ENCODE results near the gene CHCHD6.

The CHCHD6 gene

GRCh38 chr3:126886217-126886616 is 182.2 kb downstream of the CHCHD6 start:
- no peaks in the 10 kb centered on the region for H3K4me1 ChIP-seq (ENCODE audit: insufficient read depth, low read length)
- H3K27ac ChIP-seq (ENCODE audit: low read length), result no peak overlapping the region
- no peaks in the 10 kb centered on the region for H3K36me3 ChIP-seq (ENCODE audit: insufficient read depth, low read depth, low read length)

GRCh38 chr3:126887686-126888085 is 183.6 kb downstream of the CHCHD6 start:
- Histone ChIP-seq H3K9ac (ENCODE audit: low read depth, low read length) (no peak overlapping the region), H3K36me3 (ENCODE audit: insufficient read depth, low read depth, low read length) (no peaks in the 10 kb centered on the region), H3K4me1 (ENCODE audit: insufficient read depth, low read length) (no peaks in the 10 kb centered on the region), H3K27me3 (ENCODE audit: insufficient read depth, low read length) (no peaks in the 10 kb centered on the region), H3K27ac (ENCODE audit: low read length) (no peak overlapping the region), H3K9me3 (ENCODE audit: insufficient read depth, low read depth, low read length) (no peaks in the 10 kb centered on the region), H3K4me3 (ENCODE audit: low read length) (no peak overlapping the region)

More at GRCh38 chr3:126886217-126886616, 182.2 kb downstream of the CHCHD6 start:
- H3K4me3 ChIP-seq (ENCODE audit: low read length), result no peak overlapping the region
- no peak overlapping the region for H3K9ac ChIP-seq (ENCODE audit: low read depth, low read length)
- H3K27me3 ChIP-seq (ENCODE audit: insufficient read depth, low read length), result no peaks in the 10 kb centered on the region
- no peaks in the 10 kb centered on the region for H3K9me3 ChIP-seq (ENCODE audit: insufficient read depth, low read depth, low read length)

GRCh38 chr3:126888186-126888760 is 184.2 kb downstream of the CHCHD6 start:
- no peak overlapping the region for H3K27ac ChIP-seq (ENCODE audit: low read length)

GRCh38 chr3:126889276-126890201 is 185.5 kb downstream of the CHCHD6 start:
- H3K4me3 ChIP-seq (ENCODE audit: low read length), result no peak overlapping the region
- H3K4me1 ChIP-seq (ENCODE audit: insufficient read depth, low read length), result peaks cover 3% of the 10 kb centered on the region; the same call in 1 of the 2 replicates
- H3K27me3 ChIP-seq (ENCODE audit: insufficient read depth, low read length), result no peaks in the 10 kb centered on the region
- no peaks in the 10 kb centered on the region for H3K36me3 ChIP-seq (ENCODE audit: insufficient read depth, low read depth, low read length)
- H3K27ac ChIP-seq (ENCODE audit: low read length), result no peak overlapping the region
- no peaks in the 10 kb centered on the region for H3K9me3 ChIP-seq (ENCODE audit: insufficient read depth, low read depth, low read length)
- H3K9ac ChIP-seq (ENCODE audit: low read depth, low read length), result no peak overlapping the region

More at GRCh38 chr3:126888186-126888760, 184.2 kb downstream of the CHCHD6 start:
- H3K9me3 ChIP-seq (ENCODE audit: insufficient read depth, low read depth, low read length), result no peaks in the 10 kb centered on the region
- no peaks in the 10 kb centered on the region for H3K27me3 ChIP-seq (ENCODE audit: insufficient read depth, low read length)
- peaks cover under 1% of the 10 kb centered on the region; the same call in 1 of the 2 replicates for H3K4me1 ChIP-seq (ENCODE audit: insufficient read depth, low read length)
- H3K36me3 ChIP-seq (ENCODE audit: insufficient read depth, low read depth, low read length), result no peaks in the 10 kb centered on the region
- H3K9ac ChIP-seq (ENCODE audit: low read depth, low read length), result no peak overlapping the region
- no peak overlapping the region for H3K4me3 ChIP-seq (ENCODE audit: low read length)

- Histone ChIP-seq H3K4me3 (ENCODE audit: low read length) (no peak overlapping the region), H3K36me3 (ENCODE audit: insufficient read depth, low read depth, low read length) (no peaks in the 10 kb centered on the region), H3K9me3 (ENCODE audit: insufficient read depth, low read depth, low read length) (no peaks in the 10 kb centered on the region), H3K9ac (ENCODE audit: low read depth, low read length) (no peak overlapping the region), H3K27ac (ENCODE audit: low read length) (no peak overlapping the region), H3K27me3 (ENCODE audit: insufficient read depth, low read length) (no peaks in the 10 kb centered on the region), H3K4me1 (ENCODE audit: insufficient read depth, low read length) (peaks cover 9% of the 10 kb centered on the region; the same call in 1 of the 2 replicates)
Observed at GRCh38 chr3:126891141-126891540, 187.1 kb downstream of the CHCHD6 start.

- Histone ChIP-seq H3K9ac (ENCODE audit: low read depth, low read length) (no peak overlapping the region), H3K27ac (ENCODE audit: low read length) (no peak overlapping the region), H3K27me3 (ENCODE audit: insufficient read depth, low read length) (no peaks in the 10 kb centered on the region), H3K4me1 (ENCODE audit: insufficient read depth, low read length) (peaks cover 9% of the 10 kb centered on the region; the same call in 1 of the 2 replicates), H3K36me3 (ENCODE audit: insufficient read depth, low read depth, low read length) (no peaks in the 10 kb centered on the region), H3K9me3 (ENCODE audit: insufficient read depth, low read depth, low read length) (no peaks in the 10 kb centered on the region), H3K4me3 (ENCODE audit: low read length) (no peak overlapping the region)
Observed at GRCh38 chr3:126891791-126892190, 187.8 kb downstream of the CHCHD6 start.

GRCh38 chr3:126893651-126894050 is 189.6 kb downstream of the CHCHD6 start:
- H3K27ac ChIP-seq (ENCODE audit: low read length), result no peak overlapping the region
- no peaks in the 10 kb centered on the region for H3K27me3 ChIP-seq (ENCODE audit: insufficient read depth, low read length)
- no peaks in the 10 kb centered on the region for H3K9me3 ChIP-seq (ENCODE audit: insufficient read depth, low read depth, low read length)
- H3K36me3 ChIP-seq (ENCODE audit: insufficient read depth, low read depth, low read length), result no peaks in the 10 kb centered on the region
- H3K4me3 ChIP-seq (ENCODE audit: low read length), result no peak overlapping the region
- H3K9ac ChIP-seq (ENCODE audit: low read depth, low read length), result no peak overlapping the region
- peaks cover 9% of the 10 kb centered on the region; the same call in 1 of the 2 replicates for H3K4me1 ChIP-seq (ENCODE audit: insufficient read depth, low read length)

GRCh38 chr3:126894475-126894874 is 190.4 kb downstream of the CHCHD6 start:
- no peak overlapping the region for H3K27ac ChIP-seq (ENCODE audit: low read length)
- H3K9me3 ChIP-seq (ENCODE audit: insufficient read depth, low read depth, low read length), result no peaks in the 10 kb centered on the region
- H3K4me3 ChIP-seq (ENCODE audit: low read length), result no peak overlapping the region
- no peaks in the 10 kb centered on the region for H3K36me3 ChIP-seq (ENCODE audit: insufficient read depth, low read depth, low read length)
- H3K4me1 ChIP-seq (ENCODE audit: insufficient read depth, low read length), result peaks cover 9% of the 10 kb centered on the region; the same call in 1 of the 2 replicates
- H3K9ac ChIP-seq (ENCODE audit: low read depth, low read length), result no peak overlapping the region
- H3K27me3 ChIP-seq (ENCODE audit: insufficient read depth, low read length), result no peaks in the 10 kb centered on the region

- H3K27ac ChIP-seq (ENCODE audit: low read length), result no peak overlapping the region
- no peaks in the 10 kb centered on the region for H3K36me3 ChIP-seq (ENCODE audit: insufficient read depth, low read depth, low read length)
- H3K9me3 ChIP-seq (ENCODE audit: insufficient read depth, low read depth, low read length), result no peaks in the 10 kb centered on the region
- H3K4me1 ChIP-seq (ENCODE audit: insufficient read depth, low read length), result peaks cover 9% of the 10 kb centered on the region; the same call in 1 of the 2 replicates
- no peak overlapping the region for H3K4me3 ChIP-seq (ENCODE audit: low read length)
- no peak overlapping the region for H3K9ac ChIP-seq (ENCODE audit: low read depth, low read length)
- no peaks in the 10 kb centered on the region for H3K27me3 ChIP-seq (ENCODE audit: insufficient read depth, low read length)
Observed at GRCh38 chr3:126895178-126896066, 191.4 kb downstream of the CHCHD6 start.

- Histone ChIP-seq H3K36me3 (ENCODE audit: insufficient read depth, low read depth, low read length) (no peaks in the 10 kb centered on the region), H3K27ac (ENCODE audit: low read length) (no peak overlapping the region), H3K4me3 (ENCODE audit: low read length) (no peak overlapping the region), H3K9ac (ENCODE audit: low read depth, low read length) (no peak overlapping the region), H3K9me3 (ENCODE audit: insufficient read depth, low read depth, low read length) (no peaks in the 10 kb centered on the region), H3K27me3 (ENCODE audit: insufficient read depth, low read length) (no peaks in the 10 kb centered on the region), H3K4me1 (ENCODE audit: insufficient read depth, low read length) (peaks cover 9% of the 10 kb centered on the region; the same call in 1 of the 2 replicates)
Observed at GRCh38 chr3:126896067-126896441, 192.0 kb downstream of the CHCHD6 start.

- H3K9ac ChIP-seq (ENCODE audit: low read depth, low read length), result no peak overlapping the region
- no peaks in the 10 kb centered on the region for H3K36me3 ChIP-seq (ENCODE audit: insufficient read depth, low read depth, low read length)
- peaks cover 9% of the 10 kb centered on the region; the same call in 1 of the 2 replicates for H3K4me1 ChIP-seq (ENCODE audit: insufficient read depth, low read length)
- H3K27me3 ChIP-seq (ENCODE audit: insufficient read depth, low read length), result no peaks in the 10 kb centered on the region
- no peak overlapping the region for H3K4me3 ChIP-seq (ENCODE audit: low read length)
- H3K9me3 ChIP-seq (ENCODE audit: insufficient read depth, low read depth, low read length), result no peaks in the 10 kb centered on the region
- no peak overlapping the region for H3K27ac ChIP-seq (ENCODE audit: low read length)
Observed at GRCh38 chr3:126896968-126897367, 192.9 kb downstream of the CHCHD6 start.
